D341Med (cell line): ENCODE results near the gene CCDC12.

Source experiments
- DNase-seq: peaks from one replicate; pipeline ENCODE4 v3.0.0; 2012; ENCODE audit warnings: low spot score

CCDC12 gene

DNA sequence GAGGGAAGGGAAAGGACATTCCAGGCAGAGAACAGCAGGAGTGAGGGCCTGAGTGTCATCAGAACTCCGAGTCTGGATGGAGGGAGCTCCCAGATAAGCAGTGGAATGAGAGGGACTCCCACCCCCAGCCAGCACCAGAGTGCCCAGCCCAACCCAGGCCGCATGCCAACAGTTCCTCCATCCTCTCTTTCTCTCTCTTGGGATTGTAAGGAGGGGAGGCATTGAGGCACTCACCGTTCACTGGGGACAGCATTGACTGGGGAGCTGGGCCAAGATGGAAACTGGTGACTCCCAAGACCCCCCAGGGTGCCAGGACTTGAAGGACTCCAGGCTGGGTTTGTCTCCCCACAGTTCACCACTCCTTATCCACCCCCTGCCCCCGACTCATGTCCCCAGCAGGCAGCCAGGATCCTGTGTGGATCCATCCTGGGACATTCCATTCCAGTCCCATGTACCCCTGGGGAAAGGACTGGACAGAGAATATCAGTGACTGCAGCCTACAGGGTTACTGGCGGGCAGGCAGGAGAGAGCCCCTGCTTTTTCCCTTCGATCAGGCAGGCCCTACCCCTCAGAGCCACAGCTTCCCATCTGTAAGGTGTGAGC lies 83.3 kb downstream of the CCDC12 start:
- no peak for DNase-seq

DNA sequence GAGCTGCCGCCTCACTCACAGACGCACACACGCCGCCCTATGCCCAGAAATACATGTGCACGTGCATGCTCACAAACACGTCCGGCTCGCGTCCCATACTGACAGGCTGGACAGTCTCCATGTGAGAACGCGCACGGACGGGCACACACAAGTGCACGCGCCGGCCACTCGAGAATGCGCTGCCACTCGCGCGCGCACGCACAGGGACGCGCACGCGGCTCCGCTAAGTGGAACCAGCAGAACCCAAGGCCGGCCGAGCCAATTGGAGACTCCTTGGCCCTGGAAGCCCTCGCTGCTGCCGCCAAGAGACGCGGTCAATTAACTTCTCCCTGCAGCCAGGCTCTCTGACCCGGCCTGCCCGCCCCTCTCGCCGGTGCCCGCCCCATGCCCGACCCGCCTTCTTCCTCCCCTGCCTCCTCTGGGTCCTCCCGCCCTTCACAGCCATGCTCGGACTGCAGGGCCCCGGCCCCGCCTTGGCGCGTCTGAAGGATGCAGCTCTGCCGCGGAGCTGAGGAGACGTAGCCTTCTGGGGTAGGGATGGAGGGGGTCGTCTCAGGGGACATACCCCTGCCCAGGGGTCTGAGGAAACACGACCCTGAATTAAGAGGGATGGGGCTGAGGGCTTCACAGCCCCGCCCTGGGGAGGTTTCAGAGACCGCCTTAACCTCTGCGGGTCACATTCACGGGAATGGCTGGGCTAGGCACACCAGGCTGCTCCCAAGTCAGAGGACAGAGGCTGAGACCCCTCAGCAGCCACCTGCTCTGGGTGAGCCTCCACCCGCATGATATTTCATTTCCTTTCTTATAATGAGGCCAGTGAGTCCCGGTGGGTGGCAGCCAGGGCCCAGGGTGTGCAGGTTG lies 84.0 kb downstream of the CCDC12 start:
- no peak for DNase-seq

GRCh38 chr3:46891132-46891531 lies 85.4 kb downstream of the CCDC12 start:
- DNase-seq, result no peak

DNA sequence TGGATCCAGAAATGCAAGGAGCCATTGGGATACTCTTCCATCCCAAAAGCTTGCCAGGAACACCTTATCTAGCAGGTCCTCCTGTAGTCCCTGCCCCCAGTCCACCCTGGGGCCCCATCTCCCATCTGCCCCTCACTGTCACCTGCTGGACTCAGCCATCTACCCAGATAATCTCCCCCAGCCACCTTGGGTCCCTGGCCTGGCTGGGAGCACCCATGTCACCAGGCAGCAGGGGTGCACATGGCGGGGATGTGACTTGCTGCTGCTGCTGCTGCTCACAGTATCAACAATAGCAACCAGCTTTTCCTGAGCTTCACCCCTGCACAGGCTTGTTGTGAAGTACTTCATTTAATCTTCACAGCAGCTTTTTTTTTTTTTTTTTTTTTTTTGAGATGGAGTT lies 86.4 kb downstream of the CCDC12 start:
- no peak for DNase-seq

GRCh38 chr3:46889381-46890110 lies 87.0 kb downstream of the CCDC12 start:
- DNase-seq, result no peak

- DNase-seq, result no peak
Observed at GRCh38 chr3:46888705-46889104, 87.8 kb downstream of the CCDC12 start.

- DNase-seq, result no peak
Observed at GRCh38 chr3:46887980-46888494, 88.5 kb downstream of the CCDC12 start.

GRCh38 chr3:46885612-46886011 lies 90.9 kb downstream of the CCDC12 start:
- no peak for DNase-seq

- no peak for DNase-seq
Observed at GRCh38 chr3:46884929-46885328, 91.6 kb downstream of the CCDC12 start.

- DNase-seq, result no peak
Observed at GRCh38 chr3:46884427-46884826, 92.1 kb downstream of the CCDC12 start.

DNA sequence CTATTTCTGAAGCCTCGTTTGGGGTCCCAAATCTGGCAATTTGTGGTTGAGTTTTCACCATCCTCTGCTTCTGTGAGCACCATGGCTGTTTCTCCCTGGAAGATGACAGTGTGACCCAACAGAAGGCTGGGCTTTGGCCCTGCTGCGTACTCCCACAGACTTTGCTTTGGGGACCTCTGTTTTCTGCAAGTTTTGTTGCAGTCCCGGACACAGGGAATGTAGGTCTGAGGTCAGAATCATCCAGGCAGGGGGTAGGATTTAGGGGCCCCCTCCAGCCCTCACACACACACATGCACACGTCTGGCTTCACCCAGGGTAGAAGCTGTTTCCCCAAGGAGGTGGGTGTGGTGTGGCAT lies 92.7 kb downstream of the CCDC12 start:
- DNase-seq, result no peak

DNA sequence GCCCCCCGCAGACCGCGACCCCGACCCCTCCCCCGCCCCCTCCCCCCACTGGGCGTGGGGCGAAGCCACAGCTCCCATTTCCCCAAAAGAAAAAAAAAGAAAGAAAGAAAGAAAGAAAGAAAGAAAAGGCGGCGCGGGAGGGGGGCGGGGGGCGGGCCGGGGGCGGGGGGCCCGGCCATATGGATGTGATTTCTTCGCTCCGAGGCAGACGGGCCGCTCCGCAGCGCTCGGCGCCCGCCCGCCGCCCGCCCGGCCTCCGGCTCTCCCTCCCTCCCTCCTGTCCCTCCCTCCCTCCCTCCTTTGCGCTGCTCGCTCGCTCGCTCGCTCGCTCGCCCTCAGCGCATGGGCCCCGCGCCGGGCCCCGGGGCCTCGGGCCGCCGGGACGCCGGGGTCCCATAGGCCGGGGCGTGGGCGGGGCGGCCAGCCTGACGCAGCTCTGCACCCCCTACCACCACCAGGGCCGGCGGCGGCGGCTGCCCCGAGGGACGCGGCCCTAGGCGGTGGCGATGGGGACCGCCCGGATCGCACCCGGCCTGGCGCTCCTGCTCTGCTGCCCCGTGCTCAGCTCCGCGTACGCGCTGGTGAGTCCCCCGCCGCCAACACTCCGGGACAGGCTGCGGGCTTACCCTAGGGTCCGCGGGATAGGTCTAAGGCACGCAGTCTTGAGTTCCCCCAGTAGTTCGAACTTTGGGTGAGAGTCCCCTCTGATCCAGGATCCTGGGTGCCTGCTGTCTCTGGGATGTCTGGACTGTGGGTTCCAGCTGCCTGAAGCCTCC lies 93.3 kb downstream of the CCDC12 start:
- peak; percentile 81 for DNase-seq

- DNase-seq, result peak; percentile 64
Observed at GRCh38 chr3:46882377-46883053, 94.0 kb downstream of the CCDC12 start.

DNA sequence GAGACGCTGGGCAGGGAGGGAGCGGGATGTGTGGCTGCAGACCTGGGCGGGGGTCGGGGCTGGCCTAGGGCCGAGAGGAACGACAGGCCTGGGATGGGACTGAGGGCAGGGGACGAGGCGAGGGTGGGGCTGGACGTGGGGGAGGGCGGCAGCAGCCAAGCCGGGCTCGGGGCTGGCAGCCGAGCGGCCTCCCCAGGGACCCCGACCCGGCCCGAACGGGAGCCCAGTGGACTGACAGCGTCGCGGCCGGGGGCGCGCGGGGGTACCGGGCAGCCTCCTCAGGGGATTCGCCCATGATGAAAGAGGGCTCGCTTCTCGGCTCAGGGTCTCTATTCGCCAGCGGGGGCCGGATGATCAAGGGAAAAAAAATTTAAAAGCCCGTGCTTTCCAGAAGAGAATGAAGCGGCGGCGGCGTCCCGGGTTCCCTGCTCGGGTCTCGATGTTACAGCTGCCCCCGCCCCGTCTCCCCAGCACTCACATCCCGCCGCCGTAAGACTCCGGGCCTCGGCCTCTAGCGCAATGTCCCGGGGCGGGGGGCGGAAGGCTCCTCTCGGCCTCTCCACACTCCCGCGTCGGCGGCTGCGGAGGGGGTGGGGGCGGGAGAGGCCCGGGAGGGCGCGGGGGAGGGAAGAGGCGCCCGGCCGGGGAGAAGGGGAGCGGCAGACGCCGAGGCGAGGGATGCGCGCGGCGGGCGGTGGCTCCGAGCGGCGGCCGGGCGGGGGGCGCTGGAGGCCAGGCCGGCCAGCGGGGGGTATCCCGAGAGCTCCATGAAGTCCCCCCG lies 94.8 kb downstream of the CCDC12 start:
- DNase-seq, result peak; percentile 73

DNA sequence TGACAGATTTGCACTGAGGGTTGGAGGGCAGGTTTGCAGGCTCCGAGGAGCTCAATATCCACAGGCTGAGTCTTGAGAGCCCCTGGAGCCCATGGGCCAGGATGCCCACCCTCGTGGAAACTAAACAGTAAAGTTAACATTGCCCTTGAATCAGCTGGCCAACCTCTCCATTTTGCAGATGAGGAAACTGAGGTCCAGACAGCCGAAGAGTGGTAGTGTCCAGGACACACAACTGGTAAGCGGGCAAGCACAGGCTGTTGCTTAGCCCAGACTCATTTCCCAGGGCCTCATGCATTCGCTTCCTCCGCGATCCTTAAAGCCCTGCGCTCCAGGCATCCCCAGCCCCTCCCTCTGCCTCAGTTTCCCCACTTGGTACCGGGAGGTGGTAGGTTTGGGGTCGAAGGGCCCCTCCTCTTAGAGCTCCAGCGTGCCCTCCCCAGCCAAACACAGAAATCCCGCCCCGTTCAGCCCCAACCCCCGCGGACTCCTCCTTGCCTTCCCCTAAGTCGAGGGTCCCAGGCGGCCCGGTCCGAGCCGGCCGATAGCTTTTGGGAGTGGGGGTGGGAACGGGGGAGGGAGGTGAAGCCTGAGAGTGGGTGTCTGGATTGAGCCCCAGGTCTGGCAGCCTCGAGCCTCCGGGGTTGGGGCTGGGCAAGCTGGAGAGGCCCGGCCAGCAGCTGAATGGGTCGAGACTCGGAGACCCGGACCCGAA lies 95.5 kb downstream of the CCDC12 start:
- no peak for DNase-seq

- DNase-seq, result no peak
Observed at GRCh38 chr3:46878781-46879436, 97.6 kb downstream of the CCDC12 start.

DNA sequence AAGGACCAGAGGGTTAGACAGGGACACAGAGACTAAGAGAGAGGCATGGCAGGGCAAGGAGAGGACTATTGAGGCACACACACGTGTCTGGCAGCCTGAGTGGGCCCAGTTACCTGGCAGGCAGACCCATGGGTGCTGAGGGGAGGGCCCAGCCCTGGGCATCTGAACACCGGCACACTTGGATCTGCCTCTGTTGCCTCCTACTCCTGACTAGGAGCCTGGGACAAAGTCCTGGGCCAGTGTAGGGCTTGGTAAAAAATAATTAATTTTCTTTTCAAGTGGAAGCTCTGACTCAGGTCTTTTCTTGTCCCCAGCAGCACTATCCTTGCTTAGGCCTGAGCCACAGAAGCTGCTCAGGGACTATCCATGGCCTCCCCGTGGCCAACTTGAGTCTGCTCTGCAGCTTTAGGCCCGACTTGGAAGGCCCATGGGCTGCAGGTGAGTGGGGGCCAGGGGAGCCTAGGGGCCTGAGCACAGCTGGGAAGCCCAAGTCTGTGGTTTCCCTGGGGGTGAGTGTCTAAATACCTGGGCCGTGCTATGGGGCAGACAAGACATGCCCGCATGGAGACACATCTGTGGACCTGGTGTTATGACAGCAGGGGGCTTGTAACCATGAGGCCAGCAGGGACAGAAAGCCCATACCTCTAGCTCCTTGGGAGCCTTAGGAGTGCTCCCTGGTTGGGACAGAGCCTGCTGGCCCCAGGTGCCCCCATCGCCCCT lies 99.0 kb downstream of the CCDC12 start, which contains the start of gene PTH1R:
Gene PTH1R (plus strand): TSS at position 316 of the 720 bp plus-strand sequence. CDS start 5,839 bp downstream, outside the sequence.
- no peak for DNase-seq
